Prostate gland (tissue), 2 donors: ENCODE measurements around the gene C3orf62. TPM values are rescaled to one million over a fixed set of nuclear protein-coding genes. Genes with fewer than 3 reads are reported as not detected.
"Not testable (repeated sequence)": the region's sequence is repeated elsewhere in the genome, so short reads cannot be mapped to it uniquely, and the experiment has no call there.

Experiments
- DNase-seq: peaks from one replicate; pipeline ENCODE4 v3.0.0-alpha.2; 2019; ENCODE audit warnings: low spot score
- H3K27ac ChIP-seq, 2 donors: fragments of 200-600 bp; sonication (generic); 2 replicates each; pipeline ENCODE4 v1.5.1; 2017 to 2019
- H3K27me3 ChIP-seq: fragments of 200-600 bp; sonication (generic); replicated peaks from 2 replicates; pipeline ENCODE4 v1.5.1; 2019; ENCODE audit not compliant: insufficient read depth
- H3K36me3 ChIP-seq, 2 donors: fragments of 200-600 bp; sonication (generic); 1 replicate in 1 of 2; 2 replicates in 1 of 2; pipeline versions ENCODE4 v1.5.1 to v1.8.1; 2017 to 2019
- H3K4me1 ChIP-seq: fragments of 200-600 bp; sonication (generic); replicated peaks from 2 replicates; pipeline ENCODE4 v1.5.1; 2019
- H3K4me3 ChIP-seq, 2 donors: fragments of 200-600 bp; sonication (generic); 2 replicates each; pipeline ENCODE4 v1.5.1; 2017 to 2019
- H3K9me3 ChIP-seq: fragments of 200-600 bp; sonication (generic); 2 replicates; pipeline ENCODE4 v1.5.1; 2017
- POLR2A ChIP-seq: fragments of 450-650 bp; IDR thresholded peaks from one replicate; pipeline ENCODE4 v1.6.1; 2016; ENCODE audit warnings: antibody characterized with exemption, mild to moderate bottlenecking
- POLR2AphosphoS5 ChIP-seq: sonication (generic); formaldehyde crosslinking; IDR thresholded peaks from one replicate; pipeline ENCODE4 v1.6.1; 2017; ENCODE audit warnings: antibody characterized with exemption
- WGBS: methylation state at CpG from one replicate; pipeline ENCODE4 v1.1.5; 2018; 5-methylcytosine and 5-hydroxymethylcytosine counted together
- intact Hi-C: fragments of 100-400 bp; cut with DNase I; formaldehyde crosslinking; loops from one replicate; pipeline ENCODE4 v1.14.2; 2022
- microRNA-seq: library from miRNA; unstranded; fragments of <30 nt; microRNA quantifications from one replicate; pipeline ENCODE4, GENCODE V29; 2016
- small RNA-seq, 2 donors: library from RNA; depleted of rRNA; stranded (forward); fragments of <200 nt; gene quantifications; one replicate each; pipeline ENCODE3, GENCODE V24; 2016
- total RNA-seq, 2 donors: library from RNA; depleted of rRNA; stranded (reverse); fragments of >200 nt; gene quantifications; one replicate each; pipeline ENCODE4 v1.1.0, GENCODE V29; 2016
- TF ChIP-seq, protein P1 (sequence below), 4 experiments: fragments of 200-600 bp in 2 of 4; fragments of 450-650 bp in 2 of 4; sonication (generic) in 2 of 4; IDR thresholded peaks; 1 replicate in 3 of 4; 2 replicates in 1 of 4; pipeline ENCODE4 v1.5.1; 2016 to 2019; ENCODE audit warnings: antibody characterized with exemption in 4 of 4, mild to moderate bottlenecking in 2 of 4, moderate library complexity in 2 of 4

The C3orf62 gene
- total RNA-seq, 2 donors from 2014 or later: 4.3 to 9.7 TPM

GRCh38 chr3:49236226-49236625, 40.8 kb downstream of the C3orf62 start:
- H3K9me3 ChIP-seq: no peaks in the 10 kb centered on the region
- intact Hi-C loops: no loop called here
- H3K4me3 ChIP-seq: no peak overlapping the region
- no peaks in the 10 kb centered on the region for H3K36me3 ChIP-seq
- DNase-seq: no peak
- TF ChIP-seq POLR2AphosphoS5 (no peak), POLR2A (no peak)
- TF ChIP-seq, protein P1, sequence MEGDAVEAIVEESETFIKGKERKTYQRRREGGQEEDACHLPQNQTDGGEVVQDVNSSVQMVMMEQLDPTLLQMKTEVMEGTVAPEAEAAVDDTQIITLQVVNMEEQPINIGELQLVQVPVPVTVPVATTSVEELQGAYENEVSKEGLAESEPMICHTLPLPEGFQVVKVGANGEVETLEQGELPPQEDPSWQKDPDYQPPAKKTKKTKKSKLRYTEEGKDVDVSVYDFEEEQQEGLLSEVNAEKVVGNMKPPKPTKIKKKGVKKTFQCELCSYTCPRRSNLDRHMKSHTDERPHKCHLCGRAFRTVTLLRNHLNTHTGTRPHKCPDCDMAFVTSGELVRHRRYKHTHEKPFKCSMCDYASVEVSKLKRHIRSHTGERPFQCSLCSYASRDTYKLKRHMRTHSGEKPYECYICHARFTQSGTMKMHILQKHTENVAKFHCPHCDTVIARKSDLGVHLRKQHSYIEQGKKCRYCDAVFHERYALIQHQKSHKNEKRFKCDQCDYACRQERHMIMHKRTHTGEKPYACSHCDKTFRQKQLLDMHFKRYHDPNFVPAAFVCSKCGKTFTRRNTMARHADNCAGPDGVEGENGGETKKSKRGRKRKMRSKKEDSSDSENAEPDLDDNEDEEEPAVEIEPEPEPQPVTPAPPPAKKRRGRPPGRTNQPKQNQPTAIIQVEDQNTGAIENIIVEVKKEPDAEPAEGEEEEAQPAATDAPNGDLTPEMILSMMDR (IDR thresholded peaks at IDR 0.05): no peak
- no peaks in the 10 kb centered on the region for H3K4me1 ChIP-seq
- no peak overlapping the region for H3K27ac ChIP-seq
- H3K27me3 ChIP-seq: no peaks in the 10 kb centered on the region

GRCh38 chr3:49228817-49229216, 48.2 kb downstream of the C3orf62 start:
- H3K27ac ChIP-seq, H3K36me3 ChIP-seq, H3K4me3 ChIP-seq, H3K9me3 ChIP-seq, DNase-seq, H3K4me1 ChIP-seq, H3K27me3 ChIP-seq, intact Hi-C loops: not testable (repeated sequence)
- 89% methylated on average over 5 of the region's 5 CpGs for WGBS

- Histone ChIP-seq H3K9me3 (no peaks in the 10 kb centered on the region), H3K27me3 (no peaks in the 10 kb centered on the region), H3K27ac (no peak overlapping the region), H3K4me1 (no peaks in the 10 kb centered on the region), H3K36me3 (no peaks in the 10 kb centered on the region), H3K4me3 (no peak overlapping the region)
- no peak for TF ChIP-seq POLR2A
- no peak for TF ChIP-seq POLR2AphosphoS5
- TF ChIP-seq, protein P1 (IDR thresholded peaks at IDR 0.05): no peak
- intact Hi-C loops: no loop called here
- DNase-seq: no peak
- WGBS: 48% methylated on average over 3 of the region's 3 CpGs
Measured at GRCh38 chr3:49222002-49222401, 55.0 kb downstream of the C3orf62 start.

DNA sequence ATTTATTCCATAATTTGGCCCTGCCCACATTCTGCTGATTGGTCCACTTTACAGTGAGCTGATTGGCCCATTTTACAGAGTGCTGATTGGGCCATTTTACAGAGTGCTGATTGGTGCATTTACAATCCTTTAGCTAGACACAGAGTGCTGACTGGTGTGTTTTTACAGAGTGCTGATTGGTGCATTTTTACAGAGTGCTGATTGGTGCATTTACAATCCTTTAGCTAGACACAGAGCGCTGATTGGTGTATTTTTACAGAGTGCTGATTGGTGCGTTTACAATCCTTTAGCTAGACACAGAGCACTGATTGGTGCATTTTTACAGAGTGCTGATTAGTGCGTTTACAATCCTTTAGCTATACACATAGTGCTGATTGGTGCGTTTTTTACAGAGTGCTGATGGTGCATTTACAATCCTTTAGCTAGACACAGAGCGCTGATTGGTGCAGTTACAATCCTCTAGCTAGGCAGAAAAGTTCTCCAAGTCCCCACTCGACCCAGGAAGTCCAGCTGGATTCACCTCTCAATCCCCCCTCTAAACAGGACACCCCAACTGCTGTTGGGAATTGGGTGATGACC, 56.0 kb downstream of the C3orf62 start:
- DNase-seq, H3K36me3 ChIP-seq, H3K27ac ChIP-seq, H3K27me3 ChIP-seq, intact Hi-C loops, H3K4me3 ChIP-seq, H3K4me1 ChIP-seq, H3K9me3 ChIP-seq: not testable (repeated sequence)
- 92% methylated on average over 6 of the region's 6 CpGs for WGBS

GRCh38 chr3:49219132-49219531, 57.9 kb downstream of the C3orf62 start:
- Histone ChIP-seq H3K4me3 (no peak overlapping the region), H3K9me3 (no peaks in the 10 kb centered on the region), H3K36me3 (no peaks in the 10 kb centered on the region), H3K4me1 (no peaks in the 10 kb centered on the region), H3K27ac (peak overlapping the region in 1 of 2 donors; percentile 58), H3K27me3 (no peaks in the 10 kb centered on the region)
- TF ChIP-seq, protein P1 (IDR thresholded peaks at IDR 0.05): no peak
- TF ChIP-seq POLR2A: no peak
- no peak for TF ChIP-seq POLR2AphosphoS5
- intact Hi-C loops: no loop called here
- WGBS: 92% methylated on average over 6 of the region's 6 CpGs
- DNase-seq: no peak

Small RNA genes lying within 50 kb of the gene (microRNA-seq; reads per million reads assigned to microRNA genes)
- not detected for gene MIR4271

Small RNA genes lying within 50 kb of the gene (small RNA-seq; reads per million reads assigned to genes)
- gene AC121247.2: 0 reads per million in 2 donors
- gene MIR4271: 0 reads per million in 2 donors
- gene RF00019: 0 reads per million in 2 donors

Other genes with a start within 250 kb of the C3orf62 start
- gene IMPDH2, start 247.8 kb downstream of the C3orf62 start, total RNA-seq: 100 to 1,000 TPM; 110 to 186 TPM
- 100 to 1,000 TPM in 1 of 2 donors, 10 to 100 TPM in 1; 60.1 to 132 TPM for gene QRICH1, start 183.2 kb downstream of the C3orf62 start, total RNA-seq
- 100 to 1,000 TPM; 254 to 315 TPM for gene QARS1, start 172.5 kb downstream of the C3orf62 start, total RNA-seq
- gene USP19, start 156.4 kb downstream of the C3orf62 start, total RNA-seq: 10 to 100 TPM; 62.7 to 98.2 TPM
- 100 to 1,000 TPM; 432 to 667 TPM for gene LAMB2, start 144.2 kb downstream of the C3orf62 start, total RNA-seq
- gene CCDC71, start 110.9 kb downstream of the C3orf62 start, total RNA-seq: 10 to 100 TPM; 44.2 to 47.0 TPM
- 10 to 100 TPM; 41.1 to 77.4 TPM for gene KLHDC8B, start 105.6 kb downstream of the C3orf62 start, total RNA-seq
- 10 to 100 TPM; 18.3 to 30.8 TPM for gene USP4, start 62.8 kb upstream of the C3orf62 start, total RNA-seq
- 100 to 1,000 TPM; 250 to 279 TPM for gene GPX1, start 81.1 kb upstream of the C3orf62 start, total RNA-seq
- 100 to 1,000 TPM; 296 to 343 TPM for gene RHOA, start 134.7 kb upstream of the C3orf62 start, total RNA-seq
- gene TCTA, start 135.2 kb upstream of the C3orf62 start, total RNA-seq: 10 to 100 TPM; 39.6 to 70.0 TPM
- 1 to 10 TPM; 6.3 to 8.9 TPM for gene AMT, start 145.2 kb upstream of the C3orf62 start, total RNA-seq
- gene NICN1, start 152.1 kb upstream of the C3orf62 start, total RNA-seq: 10 to 100 TPM in 1 of 2 donors, 1 to 10 TPM in 1; 5.9 to 11.6 TPM
- gene DAG1, start 193.0 kb upstream of the C3orf62 start, total RNA-seq: 100 to 1,000 TPM in 1 of 2 donors, 10 to 100 TPM in 1; 86.7 to 213 TPM